Esophagus squamous epithelium (tissue), 5 donors: ENCODE measurements around the gene ZC3H12D. TPM values are rescaled to one million over a fixed set of nuclear protein-coding genes. Genes with fewer than 3 reads are reported as not detected.

Experiments used
- DNase-seq: peaks from one replicate; lab custom pipeline; 2025; lab: John Stamatoyannopoulos, UW
- H3K27ac ChIP-seq, 4 donors: fragments of 200-600 bp; sonication (generic); one replicate each; pipeline ENCODE4 v1.5.1; 2016 to 2019; ENCODE audit warnings: mild to moderate bottlenecking in 1 of 4
- H3K27me3 ChIP-seq, 4 donors: fragments of 200-600 bp; sonication (generic); 1 replicate in 3 of 4; 2 replicates in 1 of 4; pipeline versions ENCODE4 v1.5.1 to v1.6.0; 2017 to 2021; ENCODE audit warnings: antibody characterized with exemption in 1 of 4
- H3K36me3 ChIP-seq, 3 donors: fragments of 200-600 bp; sonication (generic); one replicate each; pipeline ENCODE4 v1.5.1; 2016 to 2019
- H3K4me1 ChIP-seq, 3 donors: fragments of 200-600 bp; sonication (generic); one replicate each; pipeline ENCODE4 v1.5.1; 2017 to 2019
- H3K4me3 ChIP-seq, 4 donors: fragments of 200-600 bp; sonication (generic); 1 replicate in 3 of 4; 2 replicates in 1 of 4; pipeline ENCODE4 v1.5.1; 2016 to 2019; ENCODE audit warnings: mild to moderate bottlenecking in 2 of 4, moderate library complexity in 1 of 4
- H3K9me3 ChIP-seq, 3 donors: fragments of 200-600 bp; sonication (generic); one replicate each; pipeline ENCODE4 v1.5.1; 2016 to 2019
- POLR2A ChIP-seq, 4 donors: fragments of 450-650 bp; IDR thresholded peaks; one replicate each; pipeline ENCODE4 v1.6.1; 2017; ENCODE audit warnings: antibody characterized with exemption in 4 of 4, mild to moderate bottlenecking in 4 of 4, moderate library complexity in 3 of 4
- WGBS, 2 donors: methylation state at CpG; one replicate each; pipeline ENCODE4 v1.1.5; 2018; 5-methylcytosine and 5-hydroxymethylcytosine counted together
- intact Hi-C: fragments of 100-400 bp; cut with DNase I; formaldehyde crosslinking; loops from one replicate; pipeline ENCODE4 v1.15.0; 2022
- total RNA-seq, 4 donors: library from RNA; depleted of rRNA; stranded (reverse); fragments of >200 nt; gene quantifications; one replicate each; pipeline ENCODE4 v1.1.0, GENCODE V29; 2016
- TF ChIP-seq, protein P1 (sequence below), 6 experiments: fragments of 450-650 bp in 4 of 6; fragments of 200-600 bp in 2 of 6; sonication (generic) in 2 of 6; IDR thresholded peaks; one replicate each; pipeline ENCODE4 v1.5.1; 2016 to 2019; ENCODE audit warnings: antibody characterized with exemption in 6 of 6, mild to moderate bottlenecking in 4 of 6, moderate library complexity in 4 of 6
- donor health status: DM: yes; HTN: yes; CAD: no.

Gene ZC3H12D
- total RNA-seq, 4 donors from 2014 or later: 0.04 to 4.3 (median 0.87) TPM

DNA sequence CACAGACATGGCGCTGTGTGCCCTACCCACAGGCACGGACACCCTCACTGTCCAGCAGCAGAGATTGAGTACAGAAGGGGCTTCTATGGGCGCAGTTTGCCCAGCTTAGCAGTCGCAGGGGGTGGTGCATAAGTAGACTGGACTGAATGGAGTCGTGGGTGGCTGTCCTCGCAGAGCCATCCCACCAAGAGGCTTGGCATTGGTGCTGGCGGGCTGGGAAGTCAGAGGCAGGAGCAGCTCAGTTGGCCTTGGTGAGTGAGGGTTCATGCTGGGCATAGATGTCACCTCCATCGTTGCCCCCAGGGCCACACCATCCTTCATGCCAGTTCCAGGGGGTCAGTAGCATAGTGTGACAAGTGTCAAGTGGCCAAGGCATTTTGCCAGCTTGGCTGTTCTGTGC is 59.6 kb downstream of the ZC3H12D start:
- Histone ChIP-seq H3K9me3 (no peaks in the 10 kb centered on the region), H3K36me3 (no peaks in the 10 kb centered on the region), H3K27me3 (peaks cover 0 to 29% (median 0%) of the 10 kb centered on the region in 4 donors), H3K4me1 (peaks cover 0 to 6% (median 3%) of the 10 kb centered on the region in 3 donors), H3K4me3 (no peak overlapping the region), H3K27ac (no peak overlapping the region)
- WGBS, 2 donors: 80 to 90% methylated on average over 2 to 6 of the region's 8 CpGs
- intact Hi-C loops: loop anchor here (5.0 kb wide), 1 partner anchor 398 kb away; no protein-coding TSS in a partner anchor
- TF ChIP-seq POLR2A (IDR thresholded peaks at IDR 0.05): no peak
- DNase-seq: no peak

GRCh38 chr6:149423964-149424440 is 60.8 kb downstream of the ZC3H12D start:
- no peak overlapping the region for H3K4me3 ChIP-seq
- no peak for TF ChIP-seq POLR2A (IDR thresholded peaks at IDR 0.05)
- TF ChIP-seq, protein P1, sequence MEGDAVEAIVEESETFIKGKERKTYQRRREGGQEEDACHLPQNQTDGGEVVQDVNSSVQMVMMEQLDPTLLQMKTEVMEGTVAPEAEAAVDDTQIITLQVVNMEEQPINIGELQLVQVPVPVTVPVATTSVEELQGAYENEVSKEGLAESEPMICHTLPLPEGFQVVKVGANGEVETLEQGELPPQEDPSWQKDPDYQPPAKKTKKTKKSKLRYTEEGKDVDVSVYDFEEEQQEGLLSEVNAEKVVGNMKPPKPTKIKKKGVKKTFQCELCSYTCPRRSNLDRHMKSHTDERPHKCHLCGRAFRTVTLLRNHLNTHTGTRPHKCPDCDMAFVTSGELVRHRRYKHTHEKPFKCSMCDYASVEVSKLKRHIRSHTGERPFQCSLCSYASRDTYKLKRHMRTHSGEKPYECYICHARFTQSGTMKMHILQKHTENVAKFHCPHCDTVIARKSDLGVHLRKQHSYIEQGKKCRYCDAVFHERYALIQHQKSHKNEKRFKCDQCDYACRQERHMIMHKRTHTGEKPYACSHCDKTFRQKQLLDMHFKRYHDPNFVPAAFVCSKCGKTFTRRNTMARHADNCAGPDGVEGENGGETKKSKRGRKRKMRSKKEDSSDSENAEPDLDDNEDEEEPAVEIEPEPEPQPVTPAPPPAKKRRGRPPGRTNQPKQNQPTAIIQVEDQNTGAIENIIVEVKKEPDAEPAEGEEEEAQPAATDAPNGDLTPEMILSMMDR (IDR thresholded peaks at IDR 0.05): no peak
- H3K9me3 ChIP-seq: no peaks in the 10 kb centered on the region
- no peaks in the 10 kb centered on the region for H3K36me3 ChIP-seq
- intact Hi-C loops: no loop called here
- WGBS, 2 donors: 48 to 57% methylated on average over 7 of the region's 7 CpGs
- no peak for DNase-seq
- H3K27ac ChIP-seq: peak overlapping the region in 1 of 4 donors; percentile 2
- H3K4me1 ChIP-seq: peaks cover 0 to 6% (median 3%) of the 10 kb centered on the region in 3 donors
- H3K27me3 ChIP-seq: peaks cover 0 to 21% (median 0%) of the 10 kb centered on the region in 4 donors

DNA sequence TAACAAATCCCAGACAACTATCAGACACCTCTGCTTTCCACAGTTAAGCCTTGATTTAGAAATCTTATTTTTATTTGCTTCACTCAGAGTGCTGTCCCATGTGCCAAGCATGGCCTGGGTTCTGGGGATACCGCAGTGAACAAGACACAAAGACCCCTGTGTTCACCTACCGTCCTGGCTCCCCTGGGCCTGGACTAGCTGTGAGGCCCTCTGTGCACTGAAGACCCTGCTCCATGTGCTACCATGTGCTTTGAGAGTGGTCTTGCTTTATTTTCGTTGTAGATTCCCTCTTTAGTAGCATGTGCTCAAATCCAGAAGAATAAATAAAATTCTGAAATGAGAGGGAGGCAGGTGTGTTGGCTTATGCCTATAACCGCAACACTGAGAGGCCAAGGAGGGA is 62.2 kb downstream of the ZC3H12D start:
- intact Hi-C loops: no loop called here
- 88 to 95% methylated on average over 3 to 4 of the region's 4 CpGs for WGBS, 2 donors
- no peak overlapping the region for H3K27ac ChIP-seq
- H3K4me1 ChIP-seq: peaks cover 0 to 6% (median 3%) of the 10 kb centered on the region in 3 donors
- no peaks in the 10 kb centered on the region for H3K36me3 ChIP-seq
- no peak for DNase-seq
- peaks cover 0 to 7% (median 0%) of the 10 kb centered on the region in 4 donors for H3K27me3 ChIP-seq
- TF ChIP-seq, protein P1 (IDR thresholded peaks at IDR 0.05): no peak
- TF ChIP-seq POLR2A (IDR thresholded peaks at IDR 0.05): no peak
- H3K4me3 ChIP-seq: no peak overlapping the region
- no peaks in the 10 kb centered on the region for H3K9me3 ChIP-seq

DNA sequence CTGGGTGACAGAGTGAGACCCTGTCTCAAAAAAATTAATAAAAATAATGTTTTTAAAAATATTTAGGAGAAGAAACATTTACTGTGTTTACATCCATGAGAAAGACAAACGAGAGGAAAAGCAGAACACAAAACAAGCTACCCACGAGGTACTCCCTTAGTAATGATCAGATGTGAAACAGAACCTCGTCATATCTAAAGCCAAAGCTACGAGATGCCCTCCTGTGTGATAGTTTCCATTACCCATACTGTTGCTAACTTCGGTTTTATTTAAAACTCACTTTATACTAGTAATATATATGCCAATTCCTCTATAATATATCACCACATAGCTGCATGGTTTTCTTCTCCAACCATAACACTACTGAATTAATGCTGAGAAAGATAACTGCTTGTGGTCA is 63.7 kb downstream of the ZC3H12D start:
- H3K36me3 ChIP-seq: no peaks in the 10 kb centered on the region
- H3K9me3 ChIP-seq: no peaks in the 10 kb centered on the region
- 48 to 60% methylated on average over 5 of the region's 5 CpGs for WGBS, 2 donors
- peaks cover 0 to 6% (median 0%) of the 10 kb centered on the region in 4 donors for H3K27me3 ChIP-seq
- DNase-seq: no peak
- H3K4me1 ChIP-seq: peaks cover 0 to 6% (median 3%) of the 10 kb centered on the region in 3 donors
- intact Hi-C loops: no loop called here
- H3K4me3 ChIP-seq: no peak overlapping the region
- no peak overlapping the region for H3K27ac ChIP-seq
- TF ChIP-seq, protein P1 (IDR thresholded peaks at IDR 0.05): no peak
- TF ChIP-seq POLR2A (IDR thresholded peaks at IDR 0.05): no peak

GRCh38 chr6:149419696-149420404 is 65.0 kb downstream of the ZC3H12D start:
- H3K27me3 ChIP-seq: peaks cover 0 to 6% (median 0%) of the 10 kb centered on the region in 4 donors
- no peaks in the 10 kb centered on the region for H3K9me3 ChIP-seq
- no peak overlapping the region for H3K4me3 ChIP-seq
- no peak overlapping the region for H3K27ac ChIP-seq
- intact Hi-C loops: no loop called here
- DNase-seq: no peak
- H3K36me3 ChIP-seq: no peaks in the 10 kb centered on the region
- TF ChIP-seq, protein P1 (IDR thresholded peaks at IDR 0.05): no peak
- TF ChIP-seq POLR2A (IDR thresholded peaks at IDR 0.05): no peak
- 78% methylated on average over 13 of the region's 13 CpGs for WGBS, 2 donors
- peaks cover 0 to 6% (median 3%) of the 10 kb centered on the region in 3 donors for H3K4me1 ChIP-seq
